GM21528 (cell line): Measurements from ENCODE around the gene AQP1.

Experiments
- ATAC-seq: cut with Tn5 transposase; IDR thresholded peaks from one replicate; pipeline ENCODE4 v1.9.1; 2021; ENCODE audit warnings: mild to moderate bottlenecking, moderate library complexity; ENCODE audit not compliant: unreplicated experiment, low FRiP score

AQP1 gene

DNA sequence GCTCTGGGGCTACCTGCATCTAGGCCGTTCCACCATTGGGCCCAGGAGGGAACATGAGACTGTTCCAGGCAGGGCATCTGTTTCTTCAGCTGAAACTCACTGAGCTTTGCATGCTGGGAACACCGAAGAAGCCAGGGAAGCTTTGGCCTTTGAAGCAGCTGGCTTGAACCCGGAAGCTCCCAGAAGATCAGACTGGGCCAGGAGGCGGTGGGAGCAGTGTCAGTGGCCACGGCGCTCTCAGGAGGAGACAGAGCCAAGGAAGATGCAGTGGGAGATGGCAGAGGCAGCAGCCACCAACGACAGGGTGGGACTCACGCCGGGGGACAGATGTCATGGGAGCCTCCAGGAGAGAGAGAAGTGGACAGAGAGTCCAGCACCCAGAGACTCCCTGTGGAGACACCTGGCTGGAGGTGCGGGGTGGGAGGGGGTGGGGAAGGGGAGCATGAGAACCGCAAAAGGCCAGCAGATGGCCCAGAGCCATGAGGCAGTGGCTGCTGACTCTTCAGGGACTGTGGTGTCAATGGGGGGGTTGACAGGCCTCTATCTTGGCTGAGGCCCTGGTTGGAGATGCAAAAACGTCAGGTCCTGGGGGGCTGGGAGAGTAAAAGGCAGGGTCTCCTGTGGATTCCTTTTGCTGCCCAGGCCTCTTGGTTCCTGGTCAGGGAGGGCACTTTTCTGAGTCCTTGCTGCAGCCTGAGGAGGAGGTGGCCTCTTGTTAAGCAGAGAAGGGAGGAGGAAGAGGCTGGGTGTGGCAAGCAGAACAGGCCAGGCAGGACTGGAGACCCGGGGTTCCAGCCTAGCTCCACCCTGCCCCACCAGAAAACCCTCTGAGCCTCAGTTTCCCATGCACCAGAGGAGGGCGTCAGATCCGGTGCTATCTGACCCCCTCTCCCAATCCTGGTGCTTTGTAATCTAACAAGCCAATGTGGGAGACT, 6.3 kb upstream of the AQP1 start:
- no peak for ATAC-seq

DNA sequence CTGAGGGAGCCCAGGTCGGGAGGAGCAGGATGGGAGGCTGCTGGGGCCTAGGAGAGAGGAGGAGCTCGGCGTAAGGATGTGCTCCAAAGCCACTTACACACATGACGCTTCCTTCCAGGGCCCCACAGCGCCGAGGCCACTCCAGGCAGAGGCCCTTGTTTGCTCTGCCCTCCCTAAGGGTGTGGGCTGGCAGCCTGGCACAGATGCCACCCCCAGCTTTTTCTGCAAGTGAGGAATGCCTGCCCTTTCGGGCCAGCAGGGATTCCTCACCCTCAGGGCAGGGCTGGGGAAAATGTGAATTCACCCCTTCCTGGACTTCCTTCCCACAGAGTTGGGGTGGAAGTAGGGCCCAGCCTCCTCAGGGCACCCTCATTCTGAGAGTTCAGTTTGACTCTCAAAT, 5.6 kb upstream of the AQP1 start:
- ATAC-seq = no peak

GRCh38 chr7:30906515-30907240, 5.0 kb upstream of the AQP1 start:
- ATAC-seq = no peak

DNA sequence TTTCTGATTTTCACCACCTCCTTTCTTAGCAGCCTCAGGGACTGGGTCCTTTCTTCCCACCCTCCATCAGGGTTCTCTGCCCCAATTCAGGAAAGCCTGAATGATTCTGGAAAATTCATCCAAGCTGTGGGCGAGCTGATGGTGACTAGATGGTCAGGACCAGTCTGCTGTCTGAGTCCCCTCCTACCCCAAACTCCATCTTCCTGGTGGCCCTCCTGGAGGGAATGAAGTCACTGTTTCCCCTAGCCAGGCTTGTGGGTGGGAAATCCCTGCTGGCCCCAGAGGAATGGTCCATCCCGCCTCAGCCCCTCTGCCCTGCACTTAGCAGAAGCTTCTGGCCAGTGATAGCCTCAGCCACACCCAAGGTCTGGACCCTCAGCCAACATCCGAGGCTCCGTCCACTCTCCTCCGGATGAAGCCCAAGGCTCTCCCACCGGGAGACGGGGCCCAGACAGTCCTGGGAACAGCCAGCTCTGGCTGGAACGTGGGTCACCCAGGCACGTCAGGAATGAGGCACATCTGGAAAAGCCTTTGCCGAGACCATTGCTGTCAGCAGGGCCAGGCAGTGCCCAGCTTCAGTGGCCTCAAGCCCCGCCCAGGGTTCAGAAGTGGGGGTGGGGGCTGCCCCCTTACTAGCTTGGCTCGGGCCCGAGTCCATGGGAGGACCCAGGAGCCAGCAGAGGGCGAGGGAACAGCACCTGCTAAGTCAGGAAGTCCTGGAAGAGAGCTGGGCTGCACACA, 4.0 kb upstream of the AQP1 start:
- no peak for ATAC-seq

- no peak for ATAC-seq
Observed at GRCh38 chr7:30908681-30909080, 3.0 kb upstream of the AQP1 start.

- no peak for ATAC-seq
Observed at GRCh38 chr7:30909431-30909830, 2.2 kb upstream of the AQP1 start.

DNA sequence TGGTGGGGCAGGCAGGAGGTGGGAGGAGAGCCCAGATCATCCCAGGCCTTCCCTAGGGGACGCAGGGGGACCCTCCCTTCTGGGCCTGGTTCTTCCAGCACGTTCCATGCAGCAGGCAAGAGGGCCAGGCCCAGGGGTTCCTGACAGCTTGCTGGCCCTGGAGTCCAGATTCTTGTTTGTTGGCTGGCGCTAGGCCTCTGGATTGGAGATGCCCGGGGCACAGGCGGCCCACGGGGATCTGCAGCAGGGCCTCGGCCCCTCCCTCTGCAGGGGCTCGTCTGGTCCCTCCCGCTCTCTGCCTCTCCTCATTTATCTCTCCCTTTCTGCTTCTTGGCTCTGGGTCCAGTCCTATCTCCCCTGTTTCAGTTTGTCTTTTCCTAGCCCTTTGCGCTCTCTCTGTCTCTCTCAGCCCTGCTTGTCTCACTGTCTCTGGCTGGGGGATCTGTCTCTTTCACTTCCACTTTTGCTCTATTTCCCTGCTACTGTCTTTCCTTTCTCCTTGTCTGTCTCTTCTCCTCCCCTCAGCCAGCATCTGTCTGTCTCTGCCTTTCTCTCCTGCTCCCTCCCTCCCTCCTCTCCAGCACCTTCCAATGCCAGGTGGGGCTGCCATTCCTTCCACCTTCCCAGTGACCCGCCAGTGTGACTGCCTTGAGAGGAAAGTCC, 1.1 kb upstream of the AQP1 start:
- no peak for ATAC-seq

DNA sequence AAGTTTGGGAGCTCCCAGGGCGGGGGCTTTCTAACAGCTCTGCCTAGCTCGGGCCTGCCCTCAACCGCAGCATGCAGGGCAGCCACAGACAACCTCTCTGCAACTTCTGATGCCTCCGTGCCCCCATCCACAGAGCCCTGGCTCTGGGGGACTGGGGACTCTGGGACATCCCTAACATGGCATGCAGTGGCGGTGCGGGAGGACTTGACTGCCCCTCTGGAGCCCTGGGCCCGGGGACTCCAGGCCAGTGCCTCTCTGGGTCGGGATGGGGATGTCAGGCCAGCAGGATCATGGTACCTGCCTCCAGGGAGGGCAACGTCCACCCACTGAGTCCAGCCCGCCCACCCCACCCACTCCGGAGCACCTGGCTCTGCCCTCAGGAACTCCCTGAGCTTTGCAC, 520 bp upstream of the AQP1 start:
- no peak for ATAC-seq

DNA sequence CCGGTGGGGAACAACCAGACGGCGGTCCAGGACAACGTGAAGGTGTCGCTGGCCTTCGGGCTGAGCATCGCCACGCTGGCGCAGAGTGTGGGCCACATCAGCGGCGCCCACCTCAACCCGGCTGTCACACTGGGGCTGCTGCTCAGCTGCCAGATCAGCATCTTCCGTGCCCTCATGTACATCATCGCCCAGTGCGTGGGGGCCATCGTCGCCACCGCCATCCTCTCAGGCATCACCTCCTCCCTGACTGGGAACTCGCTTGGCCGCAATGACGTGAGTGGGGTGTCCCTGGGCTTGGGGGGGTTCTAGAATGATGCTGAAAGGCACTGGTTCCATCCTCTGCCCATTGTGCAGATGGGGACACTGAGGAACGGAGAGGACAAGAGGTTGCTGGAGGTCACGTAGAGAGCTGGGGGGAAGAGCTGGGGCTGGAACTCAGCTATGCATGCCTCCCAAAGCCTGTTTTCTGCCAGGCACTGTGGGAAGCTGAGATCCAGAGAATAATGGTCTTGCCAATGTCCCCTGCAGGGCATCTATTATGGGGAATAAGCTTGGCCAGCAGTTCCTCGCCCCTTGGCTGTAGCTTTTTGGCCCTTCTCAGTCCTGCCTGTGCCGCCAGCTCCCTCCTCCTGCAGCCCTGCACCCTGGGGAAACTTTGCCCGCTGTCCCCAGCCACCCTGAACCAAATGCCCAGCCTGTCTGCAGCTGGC, 523 bp downstream of the AQP1 start:
- no peak for ATAC-seq

GRCh38 chr7:30912731-30912985, 1.0 kb downstream of the AQP1 start:
- ATAC-seq = no peak

- ATAC-seq = no peak
Observed at GRCh38 chr7:30912986-30913811, 1.5 kb downstream of the AQP1 start.

DNA sequence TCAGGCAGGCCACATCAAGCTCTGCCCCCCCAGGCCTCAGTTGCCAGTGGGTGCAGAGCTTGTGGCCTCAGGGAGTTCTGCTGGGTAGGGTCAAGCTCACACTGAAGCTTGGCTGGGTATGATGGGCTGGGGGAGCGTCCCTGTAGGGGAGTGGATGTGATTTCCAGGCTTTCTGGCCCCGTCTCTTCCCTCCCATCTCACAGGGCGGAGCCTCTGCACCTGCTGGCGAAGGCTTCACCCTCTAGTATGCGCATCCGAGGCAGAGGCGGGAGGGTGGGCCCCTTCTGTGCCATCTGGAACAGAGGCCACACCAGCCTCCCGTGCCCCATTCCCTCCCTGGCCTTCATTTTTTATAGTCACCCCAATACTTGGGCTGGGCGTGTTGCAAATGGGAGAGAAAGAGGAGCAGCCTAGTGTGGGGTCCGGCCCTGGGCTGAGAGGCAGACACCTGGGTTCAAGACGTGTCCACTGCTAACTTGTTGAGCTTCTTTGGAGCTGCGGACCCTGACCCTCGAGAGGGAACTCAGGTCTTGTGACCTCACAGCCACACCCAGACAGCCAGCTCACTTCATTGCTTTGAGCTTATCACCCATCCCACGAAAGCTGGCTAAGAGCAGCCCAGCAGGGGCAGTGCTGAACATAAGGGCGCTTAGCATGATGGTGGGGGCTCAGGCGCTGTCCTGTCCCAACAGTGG, 2.3 kb downstream of the AQP1 start:
- ATAC-seq = no peak

GRCh38 chr7:30914596-30914995, 2.9 kb downstream of the AQP1 start:
- no peak for ATAC-seq

DNA sequence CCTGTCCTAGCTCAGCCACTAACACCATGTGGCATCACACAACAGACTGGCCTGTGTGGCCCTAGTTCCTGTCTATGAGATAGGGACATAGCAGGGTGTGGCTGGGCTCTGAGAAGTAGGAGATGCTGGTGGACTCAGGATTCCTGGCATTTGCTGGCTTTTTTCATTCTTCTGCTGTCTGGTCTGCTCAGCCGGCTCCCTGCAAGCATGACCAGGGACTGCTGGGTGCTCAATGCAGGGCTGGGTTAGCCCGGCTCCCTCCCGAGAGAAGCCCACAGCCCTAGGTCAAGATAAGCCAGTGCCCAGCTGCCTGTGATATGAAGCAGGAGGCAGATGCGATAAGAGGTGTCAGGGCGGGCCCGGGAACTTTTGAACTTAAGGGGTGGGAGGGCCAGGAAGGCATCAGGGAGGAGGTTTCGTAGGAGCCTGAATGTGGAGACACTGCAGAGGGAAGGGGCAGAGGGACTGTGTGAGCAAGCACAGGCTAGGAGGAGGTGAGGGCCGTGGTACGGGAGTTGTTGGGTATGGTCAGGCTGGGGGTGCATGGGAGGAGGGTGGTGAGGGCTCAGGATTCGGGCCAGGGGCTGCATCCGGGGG, 3.5 kb downstream of the AQP1 start:
- no peak for ATAC-seq

GRCh38 chr7:30915751-30916150, 4.1 kb downstream of the AQP1 start:
- ATAC-seq = no peak

DNA sequence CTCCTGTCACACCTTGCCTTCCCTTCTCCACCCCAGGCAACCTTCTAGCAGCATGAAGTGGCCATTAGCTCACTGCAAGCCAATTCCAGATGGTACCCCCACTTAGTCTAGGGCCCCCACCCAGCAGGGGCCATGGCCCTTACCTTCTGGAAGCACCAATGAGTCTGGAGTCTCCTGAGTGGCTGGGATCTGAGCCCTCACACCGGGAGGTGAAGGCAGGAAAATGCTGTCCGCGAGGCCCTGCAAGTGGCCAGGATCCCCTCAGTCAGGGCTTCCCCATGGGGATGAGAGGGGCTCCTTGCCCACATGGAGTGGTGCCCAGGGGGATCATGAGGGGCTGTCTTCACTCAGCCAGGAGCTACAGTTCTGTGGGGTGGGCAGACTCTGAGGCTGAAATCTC, 4.6 kb downstream of the AQP1 start:
- ATAC-seq = no peak

DNA sequence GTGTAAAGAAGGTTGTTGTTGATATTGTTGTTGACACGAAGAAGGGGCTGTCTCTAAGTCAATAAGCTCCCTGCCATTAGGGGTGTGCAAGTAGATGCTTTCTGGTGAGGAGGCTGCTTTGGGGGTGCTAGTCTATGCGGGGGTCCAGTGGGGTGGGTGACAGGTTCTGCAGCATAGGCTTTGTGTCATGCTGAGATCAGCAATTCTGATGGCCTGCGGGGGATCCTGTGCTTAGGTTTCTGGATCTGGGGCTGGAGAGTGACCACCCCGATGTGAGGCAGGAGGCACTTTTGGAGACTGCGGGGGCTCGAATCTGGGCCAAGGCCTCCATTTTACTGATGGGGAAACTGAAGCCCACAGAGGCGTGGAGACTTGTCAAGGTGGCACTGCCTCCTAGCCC, 5.1 kb downstream of the AQP1 start:
- ATAC-seq = no peak

- ATAC-seq = no peak
Observed at GRCh38 chr7:30917216-30917893, 5.7 kb downstream of the AQP1 start.
